Fibroblast of lung (primary cell): Measurements from ENCODE around the gene FOXS1. TPM values are rescaled to one million over a fixed set of nuclear protein-coding genes. Genes with fewer than 3 reads are reported as not detected.

Source experiments
- DNase-seq, 2 donors: peaks; one replicate each; pipeline versions ENCODE4 v3.0.0 to v3.0.0-alpha.2; 2010; ENCODE audit warnings: low read depth in 2 of 2
- H2AFZ ChIP-seq: 2 replicates; pipeline ENCODE4 v1.5.1; 2012; ENCODE audit warnings: low read length, control low read depth, inconsistent platforms
- H3K27ac ChIP-seq: 2 replicates; pipeline ENCODE4 v1.5.1; 2011; ENCODE audit warnings: low read length, control low read depth; ENCODE audit not compliant: insufficient read depth
- H3K27me3 ChIP-seq: 2 replicates; pipeline ENCODE4 v1.5.1; 2011; ENCODE audit warnings: mild to moderate bottlenecking, low read length; ENCODE audit not compliant: control insufficient read depth, insufficient read depth
- H3K36me3 ChIP-seq: 2 replicates; pipeline ENCODE4 v1.5.1; 2011; ENCODE audit warnings: low read length; ENCODE audit not compliant: control insufficient read depth, insufficient read depth
- H3K4me1 ChIP-seq: 2 replicates; pipeline ENCODE4 v1.5.1; 2011; ENCODE audit warnings: low read length; ENCODE audit not compliant: control insufficient read depth, insufficient read depth; ENCODE audit errors: extremely low read depth
- H3K4me2 ChIP-seq: 2 replicates; pipeline ENCODE4 v1.5.1; 2011; ENCODE audit warnings: low read length, control low read depth; ENCODE audit not compliant: insufficient read depth; ENCODE audit errors: extremely low read depth
- H3K4me3 ChIP-seq, 4 experiments: fragments of 200-600 bp in 1 of 4; sonication (generic) in 1 of 4; replicated peaks in 1 of 4; 2 replicates each; pipeline ENCODE4 v1.5.1; 2011 to 2016; ENCODE audit warnings: low read length in 4 of 4, low read depth in 3 of 4, mild to moderate bottlenecking in 3 of 4, control low read depth in 2 of 4, inconsistent platforms in 1 of 4, mixed read lengths in 1 of 4; ENCODE audit not compliant: insufficient read depth in 1 of 4; ENCODE audit errors: control extremely low read depth in 1 of 4
- H3K79me2 ChIP-seq: 2 replicates; pipeline ENCODE4 v1.5.1; 2012; ENCODE audit warnings: mild to moderate bottlenecking, low read length, inconsistent platforms; ENCODE audit not compliant: control insufficient read depth, insufficient read depth
- H3K9ac ChIP-seq: 2 replicates; pipeline ENCODE4 v1.5.1; 2011; ENCODE audit warnings: mild to moderate bottlenecking, low read length, control low read depth; ENCODE audit not compliant: insufficient read depth
- H3K9me3 ChIP-seq: 2 replicates; pipeline ENCODE4 v1.5.1; 2012; ENCODE audit warnings: low read depth, low read length; ENCODE audit not compliant: control insufficient read depth, insufficient read depth
- H4K20me1 ChIP-seq: 2 replicates; pipeline ENCODE4 v1.5.1; 2011; ENCODE audit warnings: low read length; ENCODE audit not compliant: control insufficient read depth, insufficient read depth; ENCODE audit errors: extremely low read depth
- CTCF ChIP-seq, 2 donors: IDR thresholded peaks in 1 of 2; conservative IDR thresholded peaks in 1 of 2; 1 replicate in 1 of 2; 2 replicates in 1 of 2; pipeline ENCODE4 v1.5.1; 2011 to 2012; ENCODE audit warnings: low read length in 2 of 2, control low read depth in 1 of 2, inconsistent platforms in 1 of 2, low read depth in 1 of 2, mild to moderate bottlenecking in 1 of 2
- EZH2 ChIP-seq: IDR thresholded peaks from 2 replicates; pipeline ENCODE4 v1.5.1; 2012; ENCODE audit warnings: low read length, control low read depth, mild to moderate bottlenecking; ENCODE audit errors: missing control alignments
- polyA plus RNA-seq, 2 donors: library from polyadenylated mRNA; depleted of rRNA in 1 of 2; stranded (reverse) in 1 of 2; unstranded in 1 of 2; fragments of >200 nt; gene quantifications; 2 replicates each; pipeline ENCODE4 v1.2.1, GENCODE V29; 2011 to 2012; ENCODE audit warnings: missing spikeins in 1 of 2
- total RNA-seq: library from RNA; depleted of rRNA; stranded (reverse); fragments of >200 nt; gene quantifications from 2 replicates; pipeline ENCODE4 v1.2.1, GENCODE V29; 2014

Gene FOXS1
- total and polyA plus RNA-seq, 2 donors (not counting 1 experiment from before 2014, with no cell fraction given), result under 0.01 TPM; not detected in 1

- Histone ChIP-seq H3K9me3 (no peaks in the 10 kb centered on the region), H3K36me3 (no peaks in the 10 kb centered on the region), H4K20me1 (no peaks in the 10 kb centered on the region), H3K79me2 (no peaks in the 10 kb centered on the region), H3K4me1 (no peaks in the 10 kb centered on the region), H3K27me3 (peaks cover 51% of the 10 kb centered on the region), H3K9ac (no peak overlapping the region), H3K4me2 (no peak overlapping the region), H3K4me3 (no peak overlapping the region), H2AFZ (no peak overlapping the region), H3K27ac (no peak overlapping the region)
- no peak for DNase-seq
- TF ChIP-seq EZH2 (peak; percentile 45), CTCF (conservative IDR thresholded peaks at IDR 0.05 in 1 of 2, IDR thresholded peaks at IDR 0.05 in 1 of 2; ENCODE audit: low read depth in 1 of 2, low read length in 2 of 2) (no peak)
Observed at GRCh38 chr20:31862157-31862470, 16.7 kb upstream of the FOXS1 start.

- Histone ChIP-seq H4K20me1 (no peaks in the 10 kb centered on the region), H3K4me2 (peak overlapping the region; percentile 71), H2AFZ (no peak overlapping the region), H3K4me1 (no peaks in the 10 kb centered on the region), H3K4me3 (peak overlapping the region in 3 of 4 experiments; percentile 22 to 38 (median 29)), H3K27me3 (peaks cover 52% of the 10 kb centered on the region), H3K9ac (no peak overlapping the region), H3K79me2 (no peaks in the 10 kb centered on the region), H3K36me3 (no peaks in the 10 kb centered on the region), H3K27ac (no peak overlapping the region), H3K9me3 (no peaks in the 10 kb centered on the region)
- TF ChIP-seq CTCF (conservative IDR thresholded peaks at IDR 0.05 in 1 of 2, IDR thresholded peaks at IDR 0.05 in 1 of 2; ENCODE audit: low read depth in 1 of 2, low read length in 2 of 2) (no peak), EZH2 (no peak)
- peak; percentile 39 to 47 for DNase-seq
Observed at GRCh38 chr20:31861385-31862156, 16.2 kb upstream of the FOXS1 start.

DNA sequence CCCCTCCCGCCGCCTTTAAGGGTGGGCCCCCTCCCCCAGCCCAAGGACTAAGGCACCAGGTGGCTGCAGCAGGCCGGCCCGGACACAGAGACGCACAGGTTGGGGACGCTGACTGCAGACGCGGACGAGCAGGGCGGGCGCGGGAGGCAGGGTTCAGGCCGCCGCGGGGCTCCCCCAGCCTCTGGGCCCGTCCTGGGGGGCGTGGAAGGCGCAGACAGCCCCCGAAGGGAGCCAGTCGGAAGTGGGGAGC, 15.7 kb upstream of the FOXS1 start:
- Histone ChIP-seq H3K4me3 (peak overlapping the region in 3 of 4 experiments; percentile 22 to 38 (median 29)), H2AFZ (no peak overlapping the region), H4K20me1 (no peaks in the 10 kb centered on the region), H3K79me2 (no peaks in the 10 kb centered on the region), H3K27ac (no peak overlapping the region), H3K36me3 (no peaks in the 10 kb centered on the region), H3K9ac (no peak overlapping the region), H3K27me3 (peaks cover 57% of the 10 kb centered on the region), H3K9me3 (no peaks in the 10 kb centered on the region), H3K4me2 (peak overlapping the region; percentile 71), H3K4me1 (no peaks in the 10 kb centered on the region)
- no peak for DNase-seq
- peak; percentile 86 for TF ChIP-seq EZH2
- TF ChIP-seq CTCF (conservative IDR thresholded peaks at IDR 0.05 in 1 of 2, IDR thresholded peaks at IDR 0.05 in 1 of 2; ENCODE audit: low read depth in 1 of 2, low read length in 2 of 2), result no peak
